ENCODE data around the gene HLA-DQB1.

HLA-DQB1 gene

GRCh38 chr6:32623693-32624092 lies 42.8 kb downstream of the HLA-DQB1 start:
- no peak for DNase-seq

- DNase-seq: no peak
Measured at GRCh38 chr6:32622545-32623401, 43.7 kb downstream of the HLA-DQB1 start.

DNA sequence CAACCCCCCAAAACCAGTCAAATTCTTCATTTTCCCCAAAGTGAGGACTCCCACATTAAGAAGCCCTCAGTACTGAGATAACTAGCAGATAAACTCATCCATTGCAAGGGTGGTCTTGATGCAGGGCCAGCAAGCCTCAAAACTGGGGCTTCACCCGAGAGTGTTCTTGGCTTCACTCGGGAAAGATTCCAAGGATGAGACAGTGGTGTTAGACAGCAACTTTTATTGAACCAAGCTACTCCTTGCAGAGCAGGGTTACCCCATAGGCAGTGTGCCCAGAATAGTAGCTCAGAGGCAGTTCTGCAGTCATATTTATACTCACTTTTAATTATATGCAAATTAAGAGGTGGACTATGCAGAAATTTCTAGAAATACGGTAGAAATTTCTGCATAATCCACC lies 45.1 kb downstream of the HLA-DQB1 start:
- DNase-seq: no peak

DNA sequence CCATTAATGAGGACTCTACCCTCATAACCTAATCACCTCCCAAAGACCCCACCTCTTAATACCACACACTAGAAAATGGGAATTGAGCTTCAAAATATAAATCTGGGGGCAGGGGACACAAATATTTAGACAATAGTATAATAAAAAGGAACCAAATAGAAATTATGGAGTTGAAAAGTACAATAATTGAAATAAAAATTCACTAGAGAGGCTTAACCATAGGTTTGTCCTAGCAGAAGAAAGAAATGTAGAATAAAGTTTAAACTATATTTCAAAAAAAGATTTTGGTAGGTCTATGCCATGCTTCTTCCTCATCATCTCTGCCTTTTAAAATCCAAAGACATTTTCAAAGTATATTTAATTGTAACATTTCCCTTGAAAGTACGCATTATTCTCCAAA lies 48.7 kb downstream of the HLA-DQB1 start:
- no peak for DNase-seq

DNA sequence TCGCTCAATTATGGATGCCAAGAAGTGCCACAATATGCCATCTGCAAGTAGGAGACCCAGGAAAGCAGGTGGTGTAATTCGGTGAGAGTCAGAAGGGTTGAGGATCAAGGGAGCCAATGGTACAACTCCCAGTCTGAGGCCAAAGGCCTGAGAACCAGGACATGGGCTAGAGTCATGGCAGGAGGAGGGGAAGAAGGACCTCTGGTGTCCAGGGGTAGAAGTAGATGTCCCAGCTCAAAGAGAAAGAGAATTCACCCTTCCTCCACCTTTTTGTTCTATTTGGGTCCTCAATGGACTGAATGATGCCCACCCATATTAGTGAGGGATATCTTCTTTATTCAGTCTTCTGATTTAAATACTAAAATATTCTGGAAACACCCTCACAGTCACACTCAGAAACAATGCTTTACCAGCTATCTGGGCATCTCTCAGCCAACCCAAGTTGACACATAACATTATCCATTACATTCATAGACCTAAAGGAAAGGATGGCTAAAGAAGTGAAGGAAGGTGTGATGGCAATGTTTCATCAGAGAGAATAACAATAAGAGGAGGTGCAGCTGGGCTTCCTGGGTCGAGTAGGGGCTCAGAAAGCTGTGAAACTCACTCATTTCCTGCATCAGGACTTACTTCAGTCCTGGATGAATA lies 50.4 kb downstream of the HLA-DQB1 start:
- DNase-seq: no peak

GRCh38 chr6:32614366-32615081 lies 51.9 kb downstream of the HLA-DQB1 start:
- DNase-seq: no peak

DNA sequence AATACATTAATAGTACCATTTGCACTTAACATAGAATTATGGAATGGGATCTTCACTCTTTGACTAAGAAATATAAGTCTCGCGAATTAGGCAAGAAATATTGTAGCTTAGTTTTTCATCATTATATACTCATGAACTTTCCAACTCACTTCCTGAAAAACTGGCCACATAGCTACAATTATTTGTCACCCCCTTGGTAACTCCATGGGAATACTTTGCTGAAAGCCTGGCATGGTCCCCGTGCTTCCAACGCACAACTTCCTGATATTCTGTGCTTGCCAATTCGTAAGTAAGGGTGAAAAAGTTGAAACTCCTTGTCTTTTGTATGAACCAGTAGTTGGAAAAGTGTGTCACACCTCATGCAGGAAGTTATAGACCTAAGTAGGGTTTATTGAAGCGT lies 53.0 kb downstream of the HLA-DQB1 start:
- no peak for DNase-seq

GRCh38 chr6:32610682-32611296 lies 55.7 kb downstream of the HLA-DQB1 start:
- DNase-seq: no peak

DNA sequence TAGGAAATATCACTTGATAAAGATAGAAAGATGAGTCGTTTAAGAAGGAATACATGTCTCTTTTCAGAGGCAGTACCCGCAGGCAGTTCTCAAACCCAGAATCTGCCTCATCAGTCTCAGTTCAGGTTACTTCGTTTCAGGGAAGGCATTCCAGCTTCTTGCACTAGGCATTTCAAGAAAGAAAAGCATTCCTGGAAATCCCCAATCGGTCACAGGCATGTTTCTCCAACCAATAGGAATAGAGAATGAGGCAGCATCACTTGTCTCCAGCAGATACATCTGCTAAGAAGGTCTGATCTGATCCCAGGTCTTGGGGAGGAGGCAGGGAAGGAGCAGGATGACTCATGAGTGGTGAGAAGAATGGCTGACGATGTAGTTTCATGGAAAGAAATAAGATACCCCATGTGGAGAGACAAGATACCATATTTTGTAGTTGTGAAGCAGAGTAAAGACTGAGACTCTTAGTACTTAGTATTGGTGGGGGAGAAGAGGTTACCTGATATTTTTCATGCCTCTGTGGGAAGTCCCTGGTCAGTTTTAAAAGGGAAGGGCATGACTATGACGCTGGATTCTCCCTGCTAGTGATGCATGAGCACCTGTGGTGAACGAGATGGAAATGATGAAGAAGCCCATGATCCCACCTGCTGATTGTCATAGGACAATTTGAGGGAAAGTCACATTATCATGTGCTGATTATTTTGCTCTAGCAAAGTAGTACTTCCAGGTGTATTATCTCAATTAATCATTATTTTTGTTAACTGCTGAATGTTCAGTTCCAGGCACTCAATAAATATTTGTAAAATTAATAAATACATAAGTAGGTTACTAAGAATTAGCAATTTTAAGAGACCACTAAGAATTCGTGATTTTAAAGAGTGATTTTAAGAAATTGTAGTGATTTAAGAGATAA lies 56.5 kb downstream of the HLA-DQB1 start:
- DNase-seq: peak; percentile 62

Measured in NCI-H2227 treated with DMSO at 0.1 percent for 48 hours (cell line).